Hindlimb muscle (tissue), 1 donor: ENCODE data around the gene IDH2. TPM values are rescaled to one million over a fixed set of nuclear protein-coding genes. Genes with fewer than 3 reads are reported as not detected.
"Not testable (repeated sequence)": the region's sequence is repeated elsewhere in the genome, so short reads cannot be mapped to it uniquely, and the experiment has no call there.

Experiments
- DNase-seq: peaks from one replicate; pipeline ENCODE4 v3.0.0-alpha.2; 2013
- polyA plus RNA-seq: library from polyadenylated mRNA; unstranded; fragments of 120-200 nt; gene quantifications from one replicate; pipeline ENCODE4 v1.2.1, GENCODE V29; 2013; ENCODE audit not compliant: insufficient read length

Gene IDH2
- 292 TPM for polyA plus RNA-seq

GRCh38 chr15:90101969-90102890 is at the start of gene IDH2:
Gene IDH2 (minus strand): TSS chr15:90102468. CDS start chr15:90102390, 78 bp downstream.
- peak; percentile 83 for DNase-seq

GRCh38 chr15:90150551-90150950 is 48.3 kb upstream of the IDH2 start:
- not testable (repeated sequence) for DNase-seq

- no peak for DNase-seq
Measured at GRCh38 chr15:90149609-90150340, 47.5 kb upstream of the IDH2 start.

- not testable (repeated sequence) for DNase-seq
Measured at GRCh38 chr15:90146198-90146761, 44.0 kb upstream of the IDH2 start.

GRCh38 chr15:90145761-90146160 is 43.5 kb upstream of the IDH2 start:
- no peak for DNase-seq

- no peak for DNase-seq
Measured at GRCh38 chr15:90145259-90145658, 43.0 kb upstream of the IDH2 start.

GRCh38 chr15:90143166-90143655 is 40.9 kb upstream of the IDH2 start:
- no peak for DNase-seq

- no peak for DNase-seq
Measured at GRCh38 chr15:90142216-90143165, 40.2 kb upstream of the IDH2 start.

- no peak for DNase-seq
Measured at GRCh38 chr15:90141646-90142045, 39.4 kb upstream of the IDH2 start.

- DNase-seq = not testable (repeated sequence)
Measured at GRCh38 chr15:90139549-90139948, 37.3 kb upstream of the IDH2 start.

GRCh38 chr15:90138071-90138833 is 36.0 kb upstream of the IDH2 start:
- no peak for DNase-seq

- no peak for DNase-seq
Measured at GRCh38 chr15:90132437-90132836, 30.2 kb upstream of the IDH2 start.

- no peak for DNase-seq
Measured at GRCh38 chr15:90131848-90132247, 29.6 kb upstream of the IDH2 start.

GRCh38 chr15:90130291-90130690 is 28.0 kb upstream of the IDH2 start:
- no peak for DNase-seq

GRCh38 chr15:90126596-90127435 is 24.5 kb upstream of the IDH2 start:
- DNase-seq = no peak

- no peak for DNase-seq
Measured at GRCh38 chr15:90126022-90126421, 23.8 kb upstream of the IDH2 start.

GRCh38 chr15:90124507-90124906 is 22.2 kb upstream of the IDH2 start:
- no peak for DNase-seq

- no peak for DNase-seq
Measured at GRCh38 chr15:90121086-90121485, 18.8 kb upstream of the IDH2 start.

GRCh38 chr15:90119367-90119766 is 17.1 kb upstream of the IDH2 start:
- DNase-seq = no peak

GRCh38 chr15:90115783-90116182 is 13.5 kb upstream of the IDH2 start:
- DNase-seq = no peak
